K562 (cell line): ENCODE measurements around the gene PROM2. TPM values are rescaled to one million over a fixed set of nuclear protein-coding genes. Genes with fewer than 3 reads are reported as not detected.

ENCODE experiments used
- ATAC-seq: fragments of 200-7000 bp; cut with Tn5 transposase; 3 replicates; pipeline ENCODE4 v1.9.1; 2020; ENCODE audit warnings: moderate library complexity
- BruUV-seq: library from RNA; stranded (reverse); fragments of 400-500 nt; replicated peaks from 2 replicates; lab custom pipeline; 2021; lab: Mats Ljungman, UMichigan
- CTCF ChIA-PET: fragments of 300-600 bp; formaldehyde crosslinking; extraction: SDS; loops from one replicate; lab custom pipeline; 2021; ENCODE audit warnings: low intra/inter-chr PET ratio; lab: Yijun Ruan, JAX
- POLR2A ChIA-PET: fragments of 300-600, 350-650 bp; sonication (Branson Sonifier 250); formaldehyde crosslinking; extraction: SDS; loops from one replicate; lab custom pipeline; 2021; ENCODE audit warnings: antibody characterized with exemption, inconsistent platforms; lab: Yijun Ruan, JAX
- DNase-seq, 4 experiments: peaks; one replicate each; pipeline versions ENCODE4 v3.0.0 to v3.0.0-alpha.2; 2011 to 2018; ENCODE audit warnings: low spot score in 3 of 4, mixed read lengths in 3 of 4; ENCODE audit errors: extremely low read depth in 1 of 4
- FAIRE-seq: peaks from 2 replicates; lab custom pipeline; 2011; peaks lifted over from hg19 to GRCh38; lab: Jason Lieb, UNC
- H2AFZ ChIP-seq: 2 replicates; pipeline ENCODE4 v1.6.0; 2011; ENCODE audit warnings: low read depth, low read length, control low read depth, inconsistent platforms
- H3K27ac ChIP-seq: fragments of 200-600 bp; 3 replicates; pipeline ENCODE4 v1.8.0; 2011; ENCODE audit warnings: low read depth, mild to moderate bottlenecking, control low read depth, inconsistent platforms, low read length, moderate library complexity, mixed read lengths; ENCODE audit errors: extremely low read depth
- H3K27me3 ChIP-seq, 2 experiments: fragments of 300-600 bp in 1 of 2; 2 replicates in 1 of 2; 3 replicates in 1 of 2; pipeline versions ENCODE4 v1.6.0 to v1.8.0; 2011; ENCODE audit warnings: inconsistent platforms in 2 of 2, low read length in 2 of 2, mild to moderate bottlenecking in 1 of 2, mixed read lengths in 1 of 2, moderate library complexity in 1 of 2; ENCODE audit not compliant: control insufficient read depth in 2 of 2, insufficient read depth in 2 of 2
- H3K36me3 ChIP-seq: fragments of 300-600 bp; 3 replicates; pipeline ENCODE4 v1.8.0; 2011; ENCODE audit warnings: mild to moderate bottlenecking, low read length, inconsistent platforms; ENCODE audit not compliant: control insufficient read depth, insufficient read depth
- H3K4me1 ChIP-seq, 2 experiments: fragments of 200-600 bp in 1 of 2; replicated peaks in 1 of 2; 2 replicates in 1 of 2; 3 replicates in 1 of 2; pipeline versions ENCODE4 v1.5.1 to v1.8.0; 2011; ENCODE audit warnings: inconsistent platforms in 2 of 2, low read length in 2 of 2, mild to moderate bottlenecking in 1 of 2, mixed read lengths in 1 of 2, moderate library complexity in 1 of 2; ENCODE audit not compliant: control insufficient read depth in 2 of 2, insufficient read depth in 2 of 2
- H3K4me2 ChIP-seq: 2 replicates; pipeline ENCODE4 v1.6.1; 2011; ENCODE audit warnings: low read length, control low read depth, inconsistent platforms, mixed read lengths; ENCODE audit not compliant: insufficient read depth
- H3K4me3 ChIP-seq: fragments of 200-600 bp; sonication (generic), shearing (Covaris generic); 2 replicates; pipeline ENCODE4 v1.5.1; 2016; ENCODE audit warnings: control low read depth, inconsistent platforms
- H3K79me2 ChIP-seq: fragments of 200-600 bp; 3 replicates; pipeline ENCODE4 v1.8.0; 2011; ENCODE audit warnings: low read length, inconsistent platforms; ENCODE audit not compliant: control insufficient read depth, insufficient read depth
- H3K9ac ChIP-seq, 2 experiments: 2 replicates each; pipeline versions ENCODE4 v1.6.0 to v1.6.1; 2011; ENCODE audit warnings: low read depth in 2 of 2, low read length in 2 of 2, control low read depth in 1 of 2, inconsistent platforms in 1 of 2, mild to moderate bottlenecking in 1 of 2, mixed read lengths in 1 of 2; ENCODE audit not compliant: insufficient read depth in 1 of 2
- H3K9me1 ChIP-seq: one replicate; pipeline ENCODE4 v1.6.0; 2011; ENCODE audit warnings: inconsistent platforms, mild to moderate bottlenecking, low read length, moderate library complexity; ENCODE audit not compliant: control insufficient read depth, insufficient read depth
- H3K9me3 ChIP-seq: replicated peaks from 2 replicates; pipeline ENCODE4 v1.5.1; 2011; ENCODE audit warnings: low read depth, low read length, inconsistent platforms; ENCODE audit not compliant: control insufficient read depth, insufficient read depth
- H4K20me1 ChIP-seq: replicated peaks from 2 replicates; pipeline ENCODE4 v1.6.1; 2011; ENCODE audit warnings: low read length, inconsistent platforms, mixed read lengths; ENCODE audit not compliant: control insufficient read depth, insufficient read depth
- DNMT1 ChIP-seq: fragments of 450-650 bp; IDR thresholded peaks from 2 replicates; pipeline ENCODE4 v1.6.1; 2016; ENCODE audit warnings: antibody characterized with exemption, mild to moderate bottlenecking
- ETS2 ChIP-seq: IDR thresholded peaks from 2 replicates; pipeline ENCODE4 v1.6.1; 2016; ENCODE audit warnings: borderline replicate concordance, missing genetic modification characterization, mild to moderate bottlenecking, moderate library complexity, missing compliant biosample characterization; ENCODE audit not compliant: poor library complexity, severe bottlenecking
- FOSL1 ChIP-seq: fragments of 200-800 bp; sonication (Bioruptor generic); conservative IDR thresholded peaks from 2 replicates; pipeline ENCODE4 v1.6.1; 2016; ENCODE audit warnings: missing genetic modification characterization, missing compliant biosample characterization
- GABPB1 ChIP-seq: sonication (generic); formaldehyde crosslinking; IDR thresholded peaks from 2 replicates; pipeline ENCODE4 v1.8.0; 2022; ENCODE audit warnings: mild to moderate bottlenecking, missing genetic modification reagents
- HSF4 ChIP-seq: fragments of 250-450 bp; sonication (Bioruptor Pico); IDR thresholded peaks from 2 replicates; pipeline ENCODE4 v2.1.2; 2022; ENCODE audit warnings: mild to moderate bottlenecking, moderate library complexity, borderline replicate concordance
- RUNX1 ChIP-seq: sonication (generic); IDR thresholded peaks from 2 replicates; pipeline ENCODE4 v1.6.1; 2016; ENCODE audit warnings: antibody characterized with exemption, low read depth
- TRIM24 ChIP-seq, 2 experiments: fragments of 450-650 bp; IDR thresholded peaks; 2 replicates each; pipeline ENCODE4 v1.6.1; 2016
- ZNF197 ChIP-seq: fragments of 200-800 bp; sonication (Bioruptor generic); IDR thresholded peaks from 2 replicates; pipeline ENCODE4 v1.6.1; 2016; ENCODE audit warnings: low read depth, missing genetic modification characterization, missing compliant biosample characterization
- ZNF239 ChIP-seq: fragments of 250-450 bp; sonication (Bioruptor Pico); IDR thresholded peaks from 2 replicates; pipeline ENCODE4 v1.4.0; 2020; ENCODE audit warnings: mild to moderate bottlenecking
- ZNF668 ChIP-seq: fragments of 250-450 bp; sonication (Bioruptor Pico); IDR thresholded peaks from 2 replicates; pipeline ENCODE4 v1.8.0; 2022; ENCODE audit warnings: mild to moderate bottlenecking, inconsistent platforms
- WGBS: fragments of 100-300 bp; shearing (Covaris generic); methylation state at CpG from one replicate; pipeline ENCODE4 v1.1.6; 2016; ENCODE audit warnings: low coverage, mixed read lengths; ENCODE audit not compliant: insufficient coverage; ENCODE audit errors: missing lambda C conversion rate; 5-methylcytosine and 5-hydroxymethylcytosine counted together
- in situ Hi-C: fragments of 300-500 bp; cut with MboI; formaldehyde crosslinking; loops from 4 replicates; pipeline ENCODE4 v1.15.0; 2018; ENCODE audit warnings: inconsistent platforms, mixed read lengths
- intact Hi-C: fragments of 100-400 bp; cut with micrococcal nuclease; formaldehyde crosslinking; loops from 2 replicates; pipeline ENCODE4 v1.14.2; 2022
- polyA plus RNA-seq, 8 experiments: library from polyadenylated mRNA; depleted of rRNA in 4 of 8; stranded (reverse) in 5 of 8; unstranded in 3 of 8; fragments of >200 nt; fragmentation: Nextera tagmentation in 2 of 8; fragmentation: Illumina TruSeq in 1 of 8; extraction: Ambion mirVana in 2 of 8; extraction: Trizol in 1 of 8; gene quantifications; 2 replicates each; pipeline versions ENCODE4 v1.2.1 to v1.2.3, GENCODE V29; 2011 to 2014; ENCODE audit warnings: inconsistent platforms in 1 of 8, missing spikeins in 1 of 8
- total RNA-seq, 7 experiments: library from RNA; depleted of rRNA in 6 of 7; stranded (reverse); fragments of >200 nt in 6 of 7; fragmentation: Illumina TruSeq in 2 of 7; extraction: Trizol in 2 of 7; gene quantifications; 2 replicates each; pipeline versions ENCODE4 v1.2.1 to v1.2.3, GENCODE V29; 2011 to 2021; ENCODE audit warnings: low replicate concordance in 1 of 7
- TF ChIP-seq, protein P1 (sequence below): fragments of 450-650 bp; IDR thresholded peaks from 2 replicates; pipeline ENCODE4 v1.6.1; 2017; ENCODE audit warnings: mild to moderate bottlenecking, moderate library complexity
- TF ChIP-seq, protein P2 (sequence below): fragments of 250-450 bp; sonication (Bioruptor Pico); IDR thresholded peaks from 2 replicates; pipeline ENCODE4 v1.8.0; 2022; ENCODE audit warnings: inconsistent platforms, mild to moderate bottlenecking, moderate library complexity, borderline replicate concordance
- TF ChIP-seq, protein P3 (sequence below), 2 experiments: fragments of 450-650 bp in 1 of 2; sonication (generic) in 1 of 2; formaldehyde crosslinking; conservative IDR thresholded peaks; 2 replicates each; pipeline versions ENCODE4 v1.4.0 to v1.8.1; 2020 to 2022; ENCODE audit warnings: mild to moderate bottlenecking in 1 of 2, missing genetic modification reagents in 1 of 2

PROM2 gene
- total and polyA plus RNA-seq, 9 of the 15 experiments (the other 6 are each of a cell fraction or from before 2014, with no cell fraction given), result not detected

DNA sequence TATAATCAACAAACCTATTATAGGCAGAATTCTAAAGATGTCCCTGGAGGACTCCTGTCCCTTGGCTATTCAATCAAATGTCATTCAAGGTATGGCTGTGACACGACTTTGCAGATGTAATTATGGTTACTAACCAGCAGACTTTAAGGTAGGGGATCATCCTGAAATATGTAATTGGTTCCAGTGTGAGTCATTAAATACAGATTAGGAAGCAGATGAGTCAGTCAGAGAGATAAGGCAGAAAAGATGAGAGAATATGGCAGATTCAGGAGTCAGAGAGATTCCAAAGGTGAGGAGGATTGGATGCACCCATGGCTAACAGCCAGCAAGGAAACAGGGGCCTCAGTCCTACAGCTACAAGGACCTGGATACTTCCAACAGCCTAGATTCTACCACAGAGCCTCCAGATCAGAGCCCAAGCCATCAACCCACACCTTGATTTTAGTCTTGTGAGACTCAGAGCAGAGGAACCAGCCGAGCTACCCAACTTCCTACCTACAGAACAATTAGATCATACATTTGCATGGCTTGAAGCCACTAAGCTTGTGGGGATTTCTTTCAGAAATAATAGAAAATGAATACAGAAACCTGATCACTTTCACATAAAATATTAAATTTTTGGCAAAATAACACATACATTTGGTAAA lies 11.2 kb upstream of the PROM2 start:
- Histone ChIP-seq H3K9me1 (no peaks in the 10 kb centered on the region), H4K20me1 (no peaks in the 10 kb centered on the region), H3K9me3 (no peaks in the 10 kb centered on the region)
- no TSS peak for BruUV-seq
- ATAC-seq (no peak), FAIRE-seq (no peak)
- in situ Hi-C loops, result no loop called here
- TF ChIP-seq DNMT1 (no peak), FOSL1 (peak; percentile 73), TRIM24 (IDR thresholded peaks at IDR 0.05) (no peak)
- TF ChIP-seq, all 486 proteins: peak for 1
- Histone ChIP-seq H3K4me2 (no peak overlapping the region), H3K9ac (no peak overlapping the region), H3K4me1 (no peaks in the 10 kb centered on the region), H3K36me3 (no peaks in the 10 kb centered on the region), H3K4me3 (no peak overlapping the region), H3K27ac (no peak overlapping the region), H3K27me3 (peaks cover 2 to 38% of the 10 kb centered on the region in 2 experiments; a peak in 2 of 5 replicates), H3K79me2 (no peaks in the 10 kb centered on the region), H2AFZ (no peak overlapping the region)
- intact Hi-C loops, result no loop called here
- DNase-seq, result no peak
- POLR2A ChIA-PET, result no interaction called here
- CTCF ChIA-PET, result no interaction called here
- 0% methylated on average over 2 of the region's 2 CpGs for WGBS

DNA sequence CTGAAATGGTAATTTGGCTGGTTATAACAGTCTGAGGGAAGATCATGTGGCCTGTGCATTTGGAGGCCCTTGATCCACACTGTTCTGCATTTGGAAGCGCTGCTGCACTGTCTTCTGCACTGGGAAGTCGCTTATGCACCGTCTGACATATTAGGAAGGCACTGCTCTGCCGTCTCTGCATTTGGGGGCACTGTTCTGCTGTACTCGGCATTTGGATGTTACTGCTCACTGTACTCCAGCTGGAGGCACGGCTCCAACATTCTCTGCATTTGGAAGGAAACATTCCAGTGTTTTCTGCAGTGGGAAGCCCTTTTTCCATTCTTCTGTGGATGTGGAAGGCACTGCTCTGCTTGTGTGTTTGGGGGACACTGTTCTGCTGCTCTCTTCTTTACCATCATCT lies 9.6 kb upstream of the PROM2 start:
- H3K27ac ChIP-seq, result no peak overlapping the region
- H3K79me2 ChIP-seq, result no peaks in the 10 kb centered on the region
- no peaks in the 10 kb centered on the region for H4K20me1 ChIP-seq
- no peaks in the 10 kb centered on the region for H3K4me1 ChIP-seq
- H3K4me2 ChIP-seq, result no peak overlapping the region
- FAIRE-seq (no peak), DNase-seq (no peak), ATAC-seq (peak; percentile 52; the same call in 2 of the 3 replicates)
- peaks cover 2 to 49% of the 10 kb centered on the region in 2 experiments; a peak in 2 of 5 replicates for H3K27me3 ChIP-seq
- no peak overlapping the region for H2AFZ ChIP-seq
- WGBS, result 1% methylated on average over 6 of the region's 6 CpGs
- no peaks in the 10 kb centered on the region for H3K9me1 ChIP-seq
- in situ Hi-C loops, result no loop called here
- no TSS peak for BruUV-seq
- no peaks in the 10 kb centered on the region for H3K9me3 ChIP-seq
- ChIA-PET POLR2A (no interaction called here), CTCF (no interaction called here)
- no peak overlapping the region for H3K9ac ChIP-seq
- no peaks in the 10 kb centered on the region for H3K36me3 ChIP-seq
- intact Hi-C loops, result no loop called here
- H3K4me3 ChIP-seq, result no peak overlapping the region
- TF ChIP-seq HSF4 (CRISPR knock-in tag), result no peak
- TF ChIP-seq ZNF239, result no peak
- TF ChIP-seq, protein P1, sequence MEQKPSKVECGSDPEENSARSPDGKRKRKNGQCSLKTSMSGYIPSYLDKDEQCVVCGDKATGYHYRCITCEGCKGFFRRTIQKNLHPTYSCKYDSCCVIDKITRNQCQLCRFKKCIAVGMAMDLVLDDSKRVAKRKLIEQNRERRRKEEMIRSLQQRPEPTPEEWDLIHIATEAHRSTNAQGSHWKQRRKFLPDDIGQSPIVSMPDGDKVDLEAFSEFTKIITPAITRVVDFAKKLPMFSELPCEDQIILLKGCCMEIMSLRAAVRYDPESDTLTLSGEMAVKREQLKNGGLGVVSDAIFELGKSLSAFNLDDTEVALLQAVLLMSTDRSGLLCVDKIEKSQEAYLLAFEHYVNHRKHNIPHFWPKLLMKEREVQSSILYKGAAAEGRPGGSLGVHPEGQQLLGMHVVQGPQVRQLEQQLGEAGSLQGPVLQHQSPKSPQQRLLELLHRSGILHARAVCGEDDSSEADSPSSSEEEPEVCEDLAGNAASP, result no peak
- no peak for TF ChIP-seq RUNX1
- TF ChIP-seq ETS2 (tag), result no peak
- no peak for TF ChIP-seq ZNF197 (CRISPR knock-in tag)
- TF ChIP-seq, protein P2, sequence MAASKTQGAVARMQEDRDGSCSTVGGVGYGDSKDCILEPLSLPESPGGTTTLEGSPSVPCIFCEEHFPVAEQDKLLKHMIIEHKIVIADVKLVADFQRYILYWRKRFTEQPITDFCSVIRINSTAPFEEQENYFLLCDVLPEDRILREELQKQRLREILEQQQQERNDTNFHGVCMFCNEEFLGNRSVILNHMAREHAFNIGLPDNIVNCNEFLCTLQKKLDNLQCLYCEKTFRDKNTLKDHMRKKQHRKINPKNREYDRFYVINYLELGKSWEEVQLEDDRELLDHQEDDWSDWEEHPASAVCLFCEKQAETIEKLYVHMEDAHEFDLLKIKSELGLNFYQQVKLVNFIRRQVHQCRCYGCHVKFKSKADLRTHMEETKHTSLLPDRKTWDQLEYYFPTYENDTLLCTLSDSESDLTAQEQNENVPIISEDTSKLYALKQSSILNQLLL (CRISPR knock-in tag), result no peak
- no peak for TF ChIP-seq ZNF668 (CRISPR knock-in tag)
- TF ChIP-seq, protein P3, sequence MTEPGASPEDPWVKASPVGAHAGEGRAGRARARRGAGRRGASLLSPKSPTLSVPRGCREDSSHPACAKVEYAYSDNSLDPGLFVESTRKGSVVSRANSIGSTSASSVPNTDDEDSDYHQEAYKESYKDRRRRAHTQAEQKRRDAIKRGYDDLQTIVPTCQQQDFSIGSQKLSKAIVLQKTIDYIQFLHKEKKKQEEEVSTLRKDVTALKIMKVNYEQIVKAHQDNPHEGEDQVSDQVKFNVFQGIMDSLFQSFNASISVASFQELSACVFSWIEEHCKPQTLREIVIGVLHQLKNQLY (CRISPR knock-in tag; conservative IDR thresholded peaks at IDR 0.05), result no peak
- no peak for TF ChIP-seq GABPB1 (CRISPR knock-in tag)
